ENCODE measurements around the gene RNASEH2A. TPM values are rescaled to one million over a fixed set of nuclear protein-coding genes. Genes with fewer than 3 reads are reported as not detected.
"Not testable (repeated sequence)": the region's sequence is repeated elsewhere in the genome, so short reads cannot be mapped to it uniquely, and the experiment has no call there.

The RNASEH2A gene
- total RNA-seq, 1 experiment from 2014 or later, result 72.9 TPM

GRCh38 chr19:12815088-12815487, 8.7 kb downstream of the RNASEH2A start:
- no peaks in the 10 kb centered on the region for H3K27me3 Mint-ChIP-seq (ENCODE audit: low read depth)
- ChIA-PET CTCF (interaction anchor here (1.4 to 3.6 kb wide), 3 partner anchors 9 to 32 kb away, joined by 4 to 11 read pairs (median 10); partner anchors contain the start of gene RNASEH2A), POLR2A (interaction anchor here (1.5 kb wide), 1 partner anchor 9 kb away, joined by 4 read pairs; the partner anchor contains the start of gene RNASEH2A)
- H3K27ac Mint-ChIP-seq, result no peak overlapping the region
- no peak for DNase-seq (ENCODE audit: low spot score)
- H3K9me3 Mint-ChIP-seq, result no peaks in the 10 kb centered on the region
- no peaks in the 10 kb centered on the region for H3K4me1 Mint-ChIP-seq
- no peak for TF ChIP-seq USF1 (CRISPR knock-in tag; IDR thresholded peaks at IDR 0.05)
- TF ChIP-seq FOXP1 (CRISPR knock-in tag; IDR thresholded peaks at IDR 0.05; ENCODE audit: borderline replicate concordance), result no peak
- no peak for TF ChIP-seq TEAD4 (CRISPR knock-in tag; IDR thresholded peaks at IDR 0.05)
- TF ChIP-seq NFE2L1 (CRISPR knock-in tag; IDR thresholded peaks at IDR 0.05), result no peak
- TF ChIP-seq ZNF416 (CRISPR knock-in tag; IDR thresholded peaks at IDR 0.05), result no peak
- no peak for TF ChIP-seq USF2 (CRISPR knock-in tag; IDR thresholded peaks at IDR 0.05)
- no peak overlapping the region for H3K4me3 Mint-ChIP-seq
- no peak for ATAC-seq
- H3K36me3 Mint-ChIP-seq, result peaks cover 19% of the 10 kb centered on the region

- H3K4me3 Mint-ChIP-seq; H3K9me3 Mint-ChIP-seq; H3K27ac Mint-ChIP-seq; H3K27me3 Mint-ChIP-seq (ENCODE audit: low read depth); POLR2A ChIA-PET; DNase-seq (ENCODE audit: low spot score); H3K4me1 Mint-ChIP-seq; ATAC-seq: not testable (repeated sequence)
- H3K36me3 Mint-ChIP-seq, result peaks cover 19% of the 10 kb centered on the region
- CTCF ChIA-PET, result interaction anchor here (1.2 to 3.6 kb wide), 2 partner anchors 8 to 57 kb away, joined by 3 to 11 read pairs; no protein-coding TSS in a partner anchor
Measured at GRCh38 chr19:12817188-12817587, 10.8 kb downstream of the RNASEH2A start.

GRCh38 chr19:12817810-12818209, 11.4 kb downstream of the RNASEH2A start:
- peaks cover 18% of the 10 kb centered on the region for H3K36me3 Mint-ChIP-seq
- H3K27me3 Mint-ChIP-seq (ENCODE audit: low read depth); H3K9me3 Mint-ChIP-seq; ATAC-seq; H3K4me1 Mint-ChIP-seq; POLR2A ChIA-PET; DNase-seq (ENCODE audit: low spot score); H3K27ac Mint-ChIP-seq; H3K4me3 Mint-ChIP-seq: not testable (repeated sequence)
- CTCF ChIA-PET, result interaction anchor here (0.7 to 3.6 kb wide), 2 partner anchors 7 to 56 kb away, joined by 5 to 11 read pairs; no protein-coding TSS in a partner anchor

- ATAC-seq (no peak), DNase-seq (ENCODE audit: low spot score) (no peak)
- Mint-ChIP-seq H3K36me3 (no peaks in the 10 kb centered on the region), H3K4me1 (peaks cover 11% of the 10 kb centered on the region), H3K9me3 (peaks cover 4% of the 10 kb centered on the region; the same call in 1 of the 2 replicates), H3K27me3 (ENCODE audit: low read depth) (peaks cover 6% of the 10 kb centered on the region; the same call in 1 of the 2 replicates), H3K27ac (peak overlapping the region; percentile 59), H3K4me3 (no peak overlapping the region)
- no peak for TF ChIP-seq GRHL2 (CRISPR knock-in tag; IDR thresholded peaks at IDR 0.05; ENCODE audit: insufficient replicate concordance, severe bottlenecking)
- POLR2A ChIA-PET, result no interaction called here
- CTCF ChIA-PET, result interaction anchor here (0.5 kb wide), 1 partner anchor 148 kb away, joined by 3 read pairs; no protein-coding TSS in a partner anchor
Measured at GRCh38 chr19:12821761-12822160, 15.4 kb downstream of the RNASEH2A start.

- ATAC-seq, result peak; percentile 85
- ChIA-PET POLR2A (interaction anchor here (0.6 to 1.1 kb wide), 4 partner anchors 23 to 1560 kb away, joined by 3 to 6 read pairs (median 4); partner anchors contain the start of gene DNASE2), CTCF (interaction anchor here (0.5 to 5.4 kb wide), 42 partner anchors 9 to 740 kb away, joined by 3 to 103 read pairs (median 5); partner anchors contain the start of genes CALR, DNASE2, GCDH and GET3)
- Mint-ChIP-seq H3K36me3 (no peaks in the 10 kb centered on the region), H3K4me3 (peak overlapping the region; percentile 77), H3K4me1 (peaks cover 21% of the 10 kb centered on the region), H3K27me3 (ENCODE audit: low read depth) (peaks cover 31% of the 10 kb centered on the region), H3K9me3 (peaks cover 4% of the 10 kb centered on the region; the same call in 1 of the 2 replicates), H3K27ac (peak overlapping the region; percentile 89)
- DNase-seq (ENCODE audit: low spot score), result peak; percentile 94
- peak; percentile 95 for TF ChIP-seq MAX (CRISPR knock-in tag; IDR thresholded peaks at IDR 0.05)
- no peak for TF ChIP-seq ZNF219 (CRISPR knock-in tag; IDR thresholded peaks at IDR 0.05; ENCODE audit: borderline replicate concordance)
- TF ChIP-seq USF1 (CRISPR knock-in tag; IDR thresholded peaks at IDR 0.05), result peak; percentile 33; the same call in 1 of the 2 replicates
- TF ChIP-seq IRF1 (CRISPR knock-in tag; IDR thresholded peaks at IDR 0.05), result 0 out of 2 replicates have a peak, but pooled peaks have one; percentile 27
- no peak for TF ChIP-seq TEAD4 (CRISPR knock-in tag; IDR thresholded peaks at IDR 0.05)
- TF ChIP-seq JAZF1 (CRISPR knock-in tag; IDR thresholded peaks at IDR 0.05), result no peak
- no peak for TF ChIP-seq NFATC4 (CRISPR knock-in tag; IDR thresholded peaks at IDR 0.05)
- TF ChIP-seq ZNF512 (CRISPR knock-in tag; IDR thresholded peaks at IDR 0.05; ENCODE audit: borderline replicate concordance), result no peak
- TF ChIP-seq CTCF (IDR thresholded peaks at IDR 0.05), result peak; percentile 60
- no peak for TF ChIP-seq PRRX2 (CRISPR knock-in tag; IDR thresholded peaks at IDR 0.05)
Measured at GRCh38 chr19:12825254-12826131, 19.1 kb downstream of the RNASEH2A start.
